Measurements from ENCODE around the gene TMEM232. TPM values are rescaled to one million over a fixed set of nuclear protein-coding genes. Genes with fewer than 3 reads are reported as not detected.

The TMEM232 gene
- total and polyA plus RNA-seq, 2 experiments from 2014 or later: 1.3 to 1.9 TPM

GRCh38 chr5:110371725-110372041 lies 354.8 kb downstream of the TMEM232 start (continued):
- TF ChIP-seq REST (IDR thresholded peaks at IDR 0.05; ENCODE audit: unreplicated experiment) (no peak), EZH2phosphoT487 (IDR thresholded peaks at IDR 0.05; ENCODE audit: unreplicated experiment) (no peak), EZH2 (IDR thresholded peaks at IDR 0.05; ENCODE audit: low read depth, unreplicated experiment) (no peak), ZNF114 (CRISPR knock-in tag; IDR thresholded peaks at IDR 0.05) (no peak), NANOG (IDR thresholded peaks at IDR 0.05; ENCODE audit: borderline replicate concordance) (no peak)

GRCh38 chr5:110371011-110371724 lies 355.3 kb downstream of the TMEM232 start:
- DNase-seq (ENCODE audit: low spot score) (no peak), ATAC-seq (no peak)
- Mint-ChIP-seq H3K27me3 (ENCODE audit: insufficient read depth, low read depth, poor library complexity) (no peaks in the 10 kb centered on the region), H3K36me3 (ENCODE audit: low read depth) (no peaks in the 10 kb centered on the region), H3K4me1 (no peaks in the 10 kb centered on the region), H3K27ac (no peak overlapping the region), H3K4me3 (no peak overlapping the region), H3K9me3 (no peaks in the 10 kb centered on the region)
- H3K4me1 ChIP-seq (ENCODE audit: insufficient read depth): no peaks in the 10 kb centered on the region
- H2AFZ ChIP-seq: 0 out of 2 replicates have a peak overlapping the region, but pooled peaks have one; percentile 2
- no peaks in the 10 kb centered on the region for H3K9me2 ChIP-seq (ENCODE audit: insufficient read depth)
- no peaks in the 10 kb centered on the region for H3F3A ChIP-seq (replicated peaks; ENCODE audit: low read depth)
- H3K79me2 ChIP-seq (replicated peaks; ENCODE audit: insufficient read depth): no peaks in the 10 kb centered on the region
- no peaks in the 10 kb centered on the region for H3K36me3 ChIP-seq (ENCODE audit: insufficient read depth)
- no peak overlapping the region for H3K4me3 ChIP-seq
- H3K27ac ChIP-seq (ENCODE audit: low read depth): no peak overlapping the region
- no peaks in the 10 kb centered on the region for H4K20me1 ChIP-seq (replicated peaks; ENCODE audit: insufficient read depth)
- no peaks in the 10 kb centered on the region for H3K27me3 ChIP-seq (ENCODE audit: insufficient read depth)
- no peak for TF ChIP-seq ZNF331 (CRISPR knock-in tag; IDR thresholded peaks at IDR 0.05; ENCODE audit: low read depth)
- no peak for TF ChIP-seq JUNB (IDR thresholded peaks at IDR 0.05; ENCODE audit: unreplicated experiment)
- no peak for TF ChIP-seq ZNF462 (CRISPR knock-in tag; IDR thresholded peaks at IDR 0.05)
- no peak for TF ChIP-seq ZNF114 (CRISPR knock-in tag; IDR thresholded peaks at IDR 0.05)
- TF ChIP-seq CREB1 (CRISPR knock-in tag; IDR thresholded peaks at IDR 0.05; ENCODE audit: low read depth): no peak
- no peak for TF ChIP-seq STAT1 (IDR thresholded peaks at IDR 0.05; ENCODE audit: unreplicated experiment)
- TF ChIP-seq EZH2 (IDR thresholded peaks at IDR 0.05; ENCODE audit: low read depth, unreplicated experiment): no peak
- no peak for TF ChIP-seq EZH2phosphoT487 (IDR thresholded peaks at IDR 0.05; ENCODE audit: unreplicated experiment)
- H3K4me2 ChIP-seq: no peak overlapping the region
